Measurements from ENCODE around the gene OCA2.

DNA sequence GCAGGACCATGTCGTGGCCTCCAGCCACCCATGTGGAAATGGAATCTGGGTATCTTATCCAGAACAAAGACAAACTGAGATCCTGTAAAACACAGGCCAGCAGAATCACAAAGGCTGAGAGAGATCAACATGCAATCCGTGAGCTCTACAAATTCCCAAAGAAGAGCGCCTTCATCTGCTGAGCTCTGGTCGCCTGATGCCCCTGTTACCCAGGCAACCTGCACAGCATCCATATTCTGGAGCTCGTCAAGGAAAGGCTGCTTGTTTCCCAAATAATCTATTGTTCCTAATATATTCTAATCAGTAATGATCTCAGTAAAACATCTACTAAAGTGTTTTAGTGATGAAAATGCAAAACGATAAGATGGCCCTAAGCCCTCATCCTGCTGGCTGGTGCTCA, 133.6 kb downstream of the OCA2 start:
- TF ChIP-seq, protein P1, sequence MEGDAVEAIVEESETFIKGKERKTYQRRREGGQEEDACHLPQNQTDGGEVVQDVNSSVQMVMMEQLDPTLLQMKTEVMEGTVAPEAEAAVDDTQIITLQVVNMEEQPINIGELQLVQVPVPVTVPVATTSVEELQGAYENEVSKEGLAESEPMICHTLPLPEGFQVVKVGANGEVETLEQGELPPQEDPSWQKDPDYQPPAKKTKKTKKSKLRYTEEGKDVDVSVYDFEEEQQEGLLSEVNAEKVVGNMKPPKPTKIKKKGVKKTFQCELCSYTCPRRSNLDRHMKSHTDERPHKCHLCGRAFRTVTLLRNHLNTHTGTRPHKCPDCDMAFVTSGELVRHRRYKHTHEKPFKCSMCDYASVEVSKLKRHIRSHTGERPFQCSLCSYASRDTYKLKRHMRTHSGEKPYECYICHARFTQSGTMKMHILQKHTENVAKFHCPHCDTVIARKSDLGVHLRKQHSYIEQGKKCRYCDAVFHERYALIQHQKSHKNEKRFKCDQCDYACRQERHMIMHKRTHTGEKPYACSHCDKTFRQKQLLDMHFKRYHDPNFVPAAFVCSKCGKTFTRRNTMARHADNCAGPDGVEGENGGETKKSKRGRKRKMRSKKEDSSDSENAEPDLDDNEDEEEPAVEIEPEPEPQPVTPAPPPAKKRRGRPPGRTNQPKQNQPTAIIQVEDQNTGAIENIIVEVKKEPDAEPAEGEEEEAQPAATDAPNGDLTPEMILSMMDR (IDR thresholded peaks at IDR 0.05; ENCODE audit: insufficient read depth, low read length, poor library complexity, severe bottlenecking) = no peak
- TF ChIP-seq EZH2phosphoT487 (conservative IDR thresholded peaks at IDR 0.05; ENCODE audit: low read length) = no peak
